ENCODE data around the gene PIGZ.
"Not testable (repeated sequence)": the region's sequence is repeated elsewhere in the genome, so short reads cannot be mapped to it uniquely, and the experiment has no call there.

- not testable (repeated sequence) for TF ChIP-seq CTCF (conservative IDR thresholded peaks at IDR 0.05); ZFX (IDR thresholded peaks at IDR 0.05)
Measured at GRCh38 chr3:196944037-196944790, 24.4 kb downstream of the PIGZ start.

Data from C4-2B (cell line).